Fibroblast of skin of right quadriceps (primary cell): ENCODE data around the gene IL1RAPL2.
"Not testable (repeated sequence)": the region's sequence is repeated elsewhere in the genome, so short reads cannot be mapped to it uniquely, and the experiment has no call there.

Experiments used
- DNase-seq: peaks from one replicate; pipeline ENCODE4 v3.0.0-alpha.2; 2013

The IL1RAPL2 gene

DNA sequence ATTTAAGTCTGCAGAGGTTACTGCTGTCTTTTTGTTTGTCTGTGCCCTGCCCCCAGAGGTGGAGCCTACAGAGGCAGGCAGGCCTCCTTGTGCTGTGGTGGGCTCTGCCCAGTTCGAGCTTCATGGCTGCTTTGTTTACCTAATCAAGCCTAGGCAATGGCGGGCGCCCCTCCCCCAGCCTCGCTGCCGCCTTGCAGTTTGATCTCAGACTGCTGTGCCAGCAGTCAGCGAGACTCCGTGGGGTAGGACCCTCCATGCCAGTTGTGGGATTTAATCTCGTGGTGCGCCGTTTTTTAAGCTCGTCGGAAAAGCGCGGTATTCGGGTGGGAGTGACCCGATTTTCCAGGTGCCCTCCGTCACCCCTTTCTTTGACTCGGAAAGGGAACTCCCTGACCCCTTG lies 111.5 kb downstream of the IL1RAPL2 start:
- not testable (repeated sequence) for DNase-seq

DNA sequence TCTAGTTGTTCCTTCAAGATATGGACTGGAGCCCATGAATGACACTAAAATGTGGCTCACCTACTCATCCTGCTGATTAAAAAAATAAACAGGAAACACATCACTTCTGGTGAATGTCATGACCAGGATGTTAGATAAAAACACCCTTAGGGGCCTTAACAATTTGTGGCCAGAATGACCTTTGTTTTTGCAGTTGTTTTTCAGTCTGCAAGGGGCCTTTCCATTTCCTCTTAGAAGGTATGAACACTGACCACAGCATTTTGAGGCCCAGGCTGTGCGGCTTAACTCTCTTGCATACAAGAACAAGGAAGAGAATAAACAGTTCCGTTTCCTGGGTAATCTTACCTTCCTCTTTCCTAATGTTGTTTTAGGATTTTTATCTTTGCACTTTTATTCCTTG lies 113.2 kb downstream of the IL1RAPL2 start:
- no peak for DNase-seq

DNA sequence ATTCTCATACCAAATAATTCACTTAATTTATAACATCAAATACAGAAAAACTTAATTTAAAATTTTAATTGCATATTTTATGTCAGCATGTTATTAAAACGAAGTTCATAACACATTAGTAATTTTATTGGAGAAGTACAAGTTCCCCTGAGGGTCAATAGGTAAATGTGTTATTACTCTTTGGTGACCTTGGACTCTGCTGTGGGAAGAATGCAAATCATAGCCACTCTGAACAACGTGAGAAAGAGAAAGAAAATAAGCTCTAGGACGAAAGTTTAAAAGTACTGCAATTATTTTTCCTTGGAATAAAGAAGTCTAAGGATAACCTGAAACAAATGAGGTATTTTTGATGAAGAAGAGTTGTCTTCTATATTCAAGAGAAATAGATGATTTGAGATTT lies 115.2 kb downstream of the IL1RAPL2 start:
- DNase-seq: no peak

DNA sequence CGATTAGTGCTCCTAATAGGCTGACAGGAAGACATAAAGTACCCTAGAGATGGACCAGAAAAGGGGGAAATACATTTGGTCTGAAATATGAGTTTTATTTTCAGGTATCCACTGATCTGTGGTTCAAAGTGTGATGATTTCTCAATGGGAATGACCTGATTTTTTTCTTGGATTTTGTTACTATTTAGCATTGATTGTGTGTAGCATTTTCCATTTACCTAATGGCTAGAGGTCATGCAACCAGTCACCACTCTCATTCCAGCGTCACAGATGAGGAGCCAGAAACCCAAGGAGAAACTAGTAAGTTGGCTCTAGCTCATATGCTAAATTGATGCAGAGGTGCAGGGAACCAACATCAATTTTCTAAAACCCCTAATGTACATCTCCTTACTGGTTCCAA lies 118.1 kb downstream of the IL1RAPL2 start:
- DNase-seq: no peak

DNA sequence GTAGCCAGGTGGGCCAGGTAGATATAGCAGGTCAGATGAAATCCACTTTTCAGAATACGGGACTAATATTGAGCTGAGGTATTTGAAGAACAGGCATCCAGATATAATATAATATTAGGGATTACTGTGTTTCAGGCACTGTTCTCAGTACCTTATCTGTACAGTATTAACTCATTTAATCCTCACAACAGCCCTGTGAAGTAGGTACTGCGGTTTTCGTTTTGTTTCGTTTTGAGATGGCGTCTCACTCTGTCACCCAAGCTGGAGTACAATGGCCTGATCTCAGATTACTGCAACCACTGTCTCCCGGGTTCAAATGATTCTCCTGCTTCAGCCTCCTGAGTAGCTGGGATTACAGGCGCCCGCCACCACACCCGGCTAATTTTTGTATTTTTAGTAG lies 129.6 kb downstream of the IL1RAPL2 start:
- no peak for DNase-seq

DNA sequence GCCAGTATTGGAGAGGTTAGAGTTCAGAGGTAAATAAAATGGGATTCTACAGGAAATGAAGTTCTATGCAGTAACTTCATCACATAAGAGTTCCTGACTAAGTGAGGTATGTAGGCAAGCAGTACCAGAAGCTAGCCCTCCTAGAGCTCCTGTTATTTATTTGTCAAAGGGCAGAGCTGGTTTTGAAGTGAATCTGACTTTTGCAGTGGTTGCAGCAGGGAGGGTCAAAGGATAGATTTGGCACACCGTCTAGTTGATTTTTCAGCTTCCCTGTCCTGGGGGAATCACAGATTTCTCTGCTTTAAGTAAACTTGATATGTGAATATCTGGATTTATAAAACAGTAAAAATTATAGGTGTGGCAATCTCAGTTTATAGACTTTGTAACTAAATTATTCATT lies 130.7 kb downstream of the IL1RAPL2 start:
- DNase-seq: no peak

DNA sequence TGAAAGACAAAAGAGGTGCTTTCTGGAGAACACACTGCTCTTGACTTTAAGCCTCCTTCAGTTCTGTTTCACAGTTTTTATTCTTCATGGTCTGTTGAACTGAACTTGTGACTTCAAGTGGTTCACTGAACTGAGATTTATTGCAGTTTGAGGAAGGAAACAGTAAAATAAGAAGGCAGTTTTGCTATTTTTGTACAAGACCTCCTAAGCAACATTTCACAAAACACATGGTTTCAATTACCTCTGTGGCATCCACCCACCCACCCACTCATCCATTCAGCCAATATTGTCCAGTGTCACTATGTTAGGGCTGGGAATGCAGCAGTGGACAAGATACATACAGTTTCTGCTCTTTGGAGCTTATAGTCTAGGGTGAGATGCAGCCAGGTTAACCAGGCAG lies 131.3 kb downstream of the IL1RAPL2 start:
- peak; percentile 0 for DNase-seq

DNA sequence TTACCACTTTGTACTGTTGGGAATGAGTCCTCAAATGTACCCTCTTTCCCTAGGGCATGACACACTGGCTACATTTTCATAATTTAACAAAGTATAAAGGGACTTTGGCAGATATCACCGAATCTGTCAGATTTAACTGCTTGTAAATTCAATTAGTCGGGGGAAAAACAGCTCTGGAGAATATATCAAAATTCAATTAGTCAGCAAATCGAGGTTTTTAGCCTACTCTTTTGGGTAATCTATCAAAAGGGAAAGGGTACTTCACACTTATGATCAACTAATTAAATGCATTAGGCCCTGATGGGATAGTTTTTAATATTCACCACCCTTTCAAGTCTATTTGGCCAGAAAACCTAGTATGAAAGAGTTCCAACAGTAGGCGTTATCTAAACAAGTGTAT lies 141.0 kb downstream of the IL1RAPL2 start:
- no peak for DNase-seq

DNA sequence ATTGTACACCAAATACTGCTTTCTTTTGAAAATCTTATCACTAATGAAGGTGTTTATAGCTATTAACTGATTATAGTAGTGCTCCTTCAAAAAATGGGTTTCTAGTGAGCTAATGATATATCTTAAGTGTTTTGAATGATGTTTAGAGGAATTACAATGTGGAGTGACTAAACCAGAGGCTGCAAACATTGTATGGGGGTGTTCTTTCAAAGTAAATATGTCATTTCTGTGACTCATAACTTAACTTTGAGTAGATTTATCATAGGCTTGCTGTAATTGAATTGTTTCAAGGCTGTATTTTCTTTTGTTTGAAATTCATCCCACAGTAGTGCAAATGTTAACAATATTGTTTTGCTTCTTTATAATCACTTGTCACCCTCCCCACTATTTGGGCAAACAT lies 141.6 kb downstream of the IL1RAPL2 start:
- no peak for DNase-seq

DNA sequence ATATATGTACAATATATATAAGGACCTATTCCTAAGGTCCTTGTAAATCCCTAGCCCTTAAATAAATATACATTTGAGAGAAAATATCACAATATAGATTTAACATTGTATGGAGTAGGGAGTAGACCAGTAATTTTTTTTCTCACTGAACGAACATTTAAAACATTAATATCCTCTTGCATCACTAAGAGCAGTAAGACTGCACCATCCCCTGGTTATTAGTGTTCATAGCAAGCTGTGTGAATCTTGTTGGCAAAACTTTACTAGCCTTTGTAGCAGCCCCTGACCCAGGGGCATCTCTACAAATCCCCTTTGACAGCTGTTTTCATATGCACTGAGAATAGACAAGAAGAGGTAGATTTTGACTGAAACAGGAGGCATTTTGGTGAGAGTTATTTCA lies 146.5 kb downstream of the IL1RAPL2 start:
- no peak for DNase-seq

DNA sequence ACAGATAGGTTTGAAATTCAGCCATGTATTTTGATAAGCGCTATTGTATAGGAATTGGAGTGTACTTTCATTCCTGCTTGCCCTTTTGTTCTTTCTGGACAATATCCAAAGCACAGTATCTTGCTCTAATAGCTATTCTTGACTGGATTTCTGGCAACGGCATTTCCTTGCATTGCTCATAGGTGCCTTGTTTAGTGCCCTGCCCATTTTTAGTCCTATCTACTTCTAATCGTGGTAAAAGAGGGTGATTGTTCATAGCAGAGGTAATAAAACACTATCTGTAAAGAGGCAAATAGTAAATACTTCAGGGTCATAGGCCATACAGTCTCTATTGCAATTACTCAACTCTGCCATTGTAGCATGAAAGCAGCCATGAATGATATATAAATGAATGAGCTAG lies 155.9 kb downstream of the IL1RAPL2 start:
- DNase-seq: no peak

DNA sequence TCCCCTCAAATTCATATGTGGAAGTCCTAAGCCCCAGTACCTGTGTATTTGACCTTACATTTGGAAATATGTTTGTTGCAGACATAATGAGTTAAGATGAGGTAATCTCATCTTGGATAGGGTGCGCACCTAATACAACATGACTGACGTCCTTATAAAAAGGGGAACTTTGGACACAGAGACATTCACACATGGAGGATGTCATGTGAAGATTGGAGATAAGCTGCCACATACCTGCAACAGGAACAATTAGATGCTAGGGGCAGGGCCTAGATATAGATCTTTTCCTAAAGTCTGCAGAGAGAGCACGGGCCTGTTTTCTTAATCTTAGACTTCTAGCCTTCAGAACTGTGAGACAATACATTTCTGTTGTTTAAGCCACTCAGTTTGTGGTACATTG lies 162.5 kb downstream of the IL1RAPL2 start:
- no peak for DNase-seq

DNA sequence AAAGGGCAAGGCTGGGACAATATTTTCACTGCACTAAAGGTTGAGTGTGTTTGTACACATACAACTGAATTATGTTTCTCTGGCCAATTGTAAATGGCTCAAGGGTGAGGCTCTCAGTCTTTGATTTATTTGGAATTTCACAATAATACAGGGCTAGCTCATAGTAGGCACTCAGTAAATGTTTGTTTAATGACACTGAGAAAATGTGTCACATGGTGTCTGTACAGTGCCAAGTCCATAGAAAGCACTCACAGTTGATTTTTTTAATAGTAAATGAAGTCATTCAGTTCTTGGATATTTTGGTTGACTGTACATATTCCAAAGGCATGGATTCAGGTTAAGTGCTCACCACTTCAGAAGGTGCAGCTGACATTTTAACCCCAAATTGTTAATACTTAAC lies 176.4 kb downstream of the IL1RAPL2 start:
- no peak for DNase-seq

DNA sequence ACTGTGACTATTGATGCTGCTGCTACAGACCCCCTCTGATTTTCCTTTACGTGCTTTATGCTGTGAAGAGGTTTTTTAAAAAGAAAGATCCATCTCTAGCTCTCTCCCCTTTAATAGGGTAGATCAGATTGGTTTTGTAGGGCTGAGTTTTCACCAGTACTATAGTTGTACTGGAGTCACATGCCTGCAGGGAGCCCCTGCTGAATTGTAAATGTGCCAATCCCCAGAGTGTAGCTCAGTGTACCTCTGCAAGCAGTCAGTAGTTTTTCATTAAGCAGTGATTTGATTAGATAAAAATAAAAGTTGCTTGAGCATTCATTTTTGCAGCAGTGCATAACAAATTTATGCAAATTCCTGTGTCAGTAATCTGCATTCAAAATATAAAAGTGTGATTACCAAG lies 179.2 kb downstream of the IL1RAPL2 start:
- DNase-seq: no peak

DNA sequence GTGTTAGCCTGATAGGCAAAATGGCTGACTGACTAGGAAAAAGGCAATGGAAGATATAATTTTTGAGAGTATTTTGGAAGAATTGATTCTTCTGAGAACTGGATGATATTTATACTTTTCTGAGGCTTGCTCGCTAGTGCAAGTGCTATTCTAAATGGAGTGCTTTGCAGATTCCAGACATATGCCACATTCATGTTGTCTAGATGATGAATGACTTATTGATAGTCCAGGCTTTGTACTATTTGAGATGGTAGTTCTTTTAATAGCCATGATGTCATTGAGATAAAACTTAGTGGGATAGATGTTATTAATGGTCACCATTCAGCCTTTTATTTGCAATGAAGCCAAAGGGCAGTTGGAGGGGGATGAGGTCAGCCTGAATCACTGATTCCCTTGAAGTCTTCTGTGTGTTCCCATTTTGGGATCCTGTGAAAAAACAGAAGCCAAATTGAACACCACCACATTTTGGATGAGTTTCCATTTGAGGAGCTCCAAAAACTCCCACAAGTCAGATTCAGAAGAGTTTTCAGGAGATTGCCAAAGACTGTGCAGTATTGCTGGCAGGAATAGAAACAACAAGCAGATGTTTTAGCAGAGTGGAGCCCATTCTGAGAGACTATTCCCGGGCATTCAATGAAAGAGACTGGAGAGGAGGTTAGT lies 184.1 kb downstream of the IL1RAPL2 start:
- DNase-seq: no peak

DNA sequence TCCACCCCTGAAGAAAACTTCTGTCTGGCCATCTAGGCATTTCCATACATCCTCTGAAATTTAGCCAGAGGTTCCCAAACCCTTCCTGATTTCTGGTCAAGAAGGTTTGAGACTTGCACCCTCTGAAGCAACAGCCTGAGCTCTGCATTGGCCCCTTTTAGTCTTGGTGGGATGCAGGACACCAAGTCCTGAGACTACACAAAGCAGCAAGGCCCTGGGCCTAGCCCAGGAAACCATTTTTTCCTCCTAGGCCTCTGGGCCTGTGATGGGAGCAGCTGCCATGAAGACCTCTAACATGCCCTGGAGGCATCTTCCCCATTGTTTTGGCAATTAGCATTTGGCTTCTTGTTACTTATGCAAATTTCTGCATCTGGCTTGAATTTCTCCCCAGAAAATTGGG lies 196.6 kb downstream of the IL1RAPL2 start:
- DNase-seq: no peak

DNA sequence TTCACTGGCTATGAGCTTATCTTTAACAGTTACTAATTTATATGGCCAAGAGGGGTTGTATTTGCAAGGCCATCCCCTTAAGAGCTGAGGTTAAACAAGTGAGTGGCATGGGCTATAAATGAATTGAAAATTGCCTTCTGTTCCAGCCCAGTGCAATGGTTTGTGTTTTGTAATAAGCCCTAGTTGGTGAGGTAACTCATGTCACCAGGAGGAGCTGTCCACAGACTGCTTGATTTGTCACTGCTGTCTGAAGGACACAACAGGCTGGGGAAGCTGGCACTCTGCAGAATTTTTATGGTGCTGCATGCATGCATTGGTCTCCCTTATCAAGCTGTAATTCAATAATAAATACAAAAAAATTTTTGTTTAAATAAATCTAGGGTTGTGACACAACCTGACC lies 223.8 kb downstream of the IL1RAPL2 start:
- DNase-seq: no peak

DNA sequence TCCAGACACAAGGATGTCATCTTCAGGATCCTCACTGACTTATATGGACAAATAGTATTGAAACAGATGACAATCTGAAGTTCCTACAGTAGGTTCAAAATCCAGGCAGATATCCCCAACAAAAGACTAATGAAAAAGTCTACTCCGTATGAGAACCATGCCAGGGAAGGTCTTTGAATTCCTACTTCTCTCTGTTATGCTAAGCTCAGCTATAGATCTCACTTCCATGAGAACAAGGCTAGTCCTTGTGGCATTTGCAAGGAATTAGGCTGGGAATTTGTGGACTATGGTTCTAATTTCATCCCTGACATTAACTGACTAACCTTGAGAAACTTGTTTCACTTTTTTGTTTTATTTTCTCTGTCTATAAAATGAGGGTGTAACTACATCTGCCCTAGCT lies 229.8 kb downstream of the IL1RAPL2 start:
- no peak for DNase-seq

DNA sequence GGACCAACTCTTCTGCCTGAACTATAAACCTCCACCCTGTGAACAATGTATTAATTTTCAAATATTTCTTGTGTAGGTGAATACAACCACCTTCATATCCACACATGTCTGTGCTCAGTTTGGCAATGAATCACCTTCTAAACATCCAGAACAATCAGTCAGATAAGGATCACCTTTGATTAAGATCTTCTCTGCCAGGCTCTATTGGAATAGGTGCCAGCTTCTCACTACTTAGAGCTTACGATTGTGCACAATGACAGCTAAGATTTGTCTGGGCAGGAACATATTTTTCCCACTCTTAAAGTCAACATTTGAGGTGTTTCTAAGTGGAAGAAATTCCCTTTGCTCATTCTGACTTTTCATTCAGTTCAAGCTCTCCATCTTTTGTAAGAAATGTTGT lies 237.2 kb downstream of the IL1RAPL2 start:
- DNase-seq: no peak

DNA sequence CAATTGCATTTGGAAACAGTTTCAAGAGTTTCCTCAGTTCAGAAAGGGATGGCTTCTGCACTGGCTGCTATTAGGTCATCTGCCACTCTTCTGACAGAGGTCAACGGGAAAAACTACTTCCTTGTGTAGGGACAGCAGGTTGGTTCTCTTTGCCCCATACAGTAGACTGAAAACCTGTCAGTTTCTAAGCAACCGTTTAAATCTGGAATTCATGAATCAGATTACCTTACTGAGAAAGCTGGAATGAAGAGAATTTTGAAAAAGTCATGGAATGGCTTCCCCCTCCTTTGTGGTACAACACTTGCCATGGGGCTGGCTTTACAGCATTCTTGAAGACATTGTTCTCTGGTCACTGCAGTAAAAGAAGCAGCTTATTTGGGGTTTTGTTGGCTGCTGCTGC lies 240.3 kb downstream of the IL1RAPL2 start:
- DNase-seq: no peak

DNA sequence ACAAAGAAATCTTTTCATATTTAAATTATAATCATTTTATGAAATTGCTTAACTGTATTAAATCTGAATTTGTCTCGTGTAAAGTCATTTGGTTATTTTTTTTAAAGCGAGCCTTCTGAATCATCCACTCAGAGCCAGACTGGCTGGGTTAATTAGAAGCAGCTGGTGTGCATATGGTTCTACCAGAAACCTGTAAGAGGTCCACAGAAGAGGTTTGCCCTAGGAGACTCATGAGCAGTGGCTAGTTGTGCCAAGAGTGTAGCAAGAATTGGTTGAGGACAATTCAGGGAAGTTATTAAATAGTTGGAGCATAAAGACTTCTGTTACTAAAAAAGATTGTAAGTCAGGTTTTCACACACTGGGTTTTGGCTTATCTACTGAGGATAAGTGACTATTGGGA lies 267.4 kb downstream of the IL1RAPL2 start:
- DNase-seq: peak; percentile 0

DNA sequence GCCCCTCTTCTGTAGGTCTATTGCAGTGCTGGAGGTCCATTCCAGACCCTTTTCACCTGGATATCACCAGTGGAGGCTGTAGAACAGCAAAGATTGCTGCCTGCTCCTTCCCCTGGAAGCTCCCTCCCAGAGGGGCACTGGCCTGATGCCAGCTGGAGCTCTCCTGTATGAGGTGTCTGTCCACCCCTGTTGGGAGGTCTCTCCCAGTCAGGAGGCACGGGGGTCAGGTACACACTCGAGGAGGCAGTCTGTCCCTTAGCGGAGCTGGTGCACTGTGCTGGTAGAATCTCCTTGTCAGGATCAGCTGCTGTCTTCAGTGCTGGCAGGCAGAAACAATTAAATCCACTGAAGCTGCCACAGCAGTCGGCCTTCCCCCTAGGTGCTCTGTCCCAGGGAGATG lies 276.6 kb downstream of the IL1RAPL2 start:
- no peak for DNase-seq

DNA sequence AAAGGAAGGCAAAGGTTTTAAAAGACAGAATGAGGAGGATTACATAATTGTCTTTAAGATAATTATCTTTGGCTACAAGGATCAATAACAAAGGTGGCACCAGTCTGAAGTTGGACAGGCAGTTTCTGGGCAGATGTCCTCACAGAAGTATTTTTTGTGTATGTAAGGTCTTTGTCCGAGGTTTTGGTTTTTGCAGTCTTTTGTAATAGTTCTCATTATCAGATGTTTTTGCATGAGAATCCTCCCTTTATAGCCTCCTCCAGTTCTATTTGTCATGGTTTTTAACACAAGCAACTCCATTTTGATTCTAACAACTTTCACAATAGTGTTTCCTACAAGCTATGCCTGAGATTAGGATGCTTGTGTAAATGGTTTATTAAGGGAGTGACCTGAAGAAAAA lies 286.2 kb downstream of the IL1RAPL2 start:
- DNase-seq: no peak

DNA sequence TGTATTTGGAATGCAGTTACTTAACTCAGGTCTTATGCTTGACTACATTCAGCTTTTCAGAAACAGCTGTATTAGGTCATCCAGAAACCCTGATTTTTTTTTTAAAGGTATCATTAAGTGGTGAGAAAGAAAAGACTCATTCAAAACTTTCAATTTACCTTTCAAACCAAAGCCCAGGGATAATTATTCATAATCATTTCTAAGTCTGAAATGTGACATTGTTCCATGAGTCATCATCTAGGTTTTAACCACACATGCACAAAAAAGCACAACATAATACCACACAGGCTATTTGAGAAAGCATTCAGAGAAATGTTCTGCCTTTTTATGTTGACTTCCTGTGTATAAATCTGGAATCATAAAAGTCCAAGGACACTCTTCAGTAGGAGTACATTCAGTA lies 288.2 kb downstream of the IL1RAPL2 start:
- DNase-seq: peak; percentile 1

DNA sequence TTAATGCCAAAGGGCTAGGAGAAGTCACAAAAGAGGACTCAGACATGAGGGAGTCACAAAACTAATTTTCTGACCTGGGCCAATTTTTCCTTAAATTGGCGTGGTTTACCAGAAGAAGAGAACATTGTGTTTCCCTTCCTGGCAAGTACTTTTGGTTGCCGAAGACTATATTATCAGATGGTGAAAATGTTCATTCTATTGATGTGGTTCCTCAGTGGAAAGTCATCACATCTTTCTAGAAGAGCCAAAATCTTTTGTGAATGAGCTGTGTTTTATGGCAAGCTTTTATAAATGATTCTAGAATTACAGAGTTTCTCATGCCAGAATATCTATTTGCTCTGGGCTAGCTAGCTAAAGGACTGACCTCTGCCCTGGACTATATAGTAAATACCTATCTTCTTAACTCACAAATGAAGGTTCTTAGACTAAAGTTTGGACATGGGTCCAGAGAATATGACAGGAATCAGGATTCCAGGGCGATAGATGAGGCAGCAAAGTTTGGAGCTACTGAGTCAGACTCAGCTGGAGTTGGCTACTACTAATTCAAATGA lies 288.9 kb downstream of the IL1RAPL2 start:
- DNase-seq: no peak
